ENCODE data around the gene ATP9A. TPM values are rescaled to one million over a fixed set of nuclear protein-coding genes. Genes with fewer than 3 reads are reported as not detected.
"Not testable (repeated sequence)": the region's sequence is repeated elsewhere in the genome, so short reads cannot be mapped to it uniquely, and the experiment has no call there.

The ATP9A gene
- polyA plus RNA-seq, 3 donors = 0.04 TPM; not detected in 2

GRCh38 chr20:51569815-51570738 is 198.1 kb downstream of the ATP9A start:
- no peak overlapping the region for H3K4me3 Mint-ChIP-seq
- no peaks in the 10 kb centered on the region for H3K4me1 ChIP-seq (ENCODE audit: control insufficient read depth in 1 of 2, insufficient read depth in 2 of 2, low read length in 2 of 2)
- H3K27ac ChIP-seq (ENCODE audit: low read depth in 1 of 2, low read length in 2 of 2) = no peak overlapping the region
- peaks cover 11 to 14% (median 12%) of the 10 kb centered on the region in 3 donors for H3K27me3 Mint-ChIP-seq (ENCODE audit: low read depth in 3 of 3)
- no peak overlapping the region for H3K9ac ChIP-seq (ENCODE audit: insufficient read depth, low read length, poor library complexity, severe bottlenecking)
- no peak overlapping the region for H3K27ac Mint-ChIP-seq
- H3K4me2 ChIP-seq (replicated peaks; ENCODE audit: extremely low read depth, low read length, poor library complexity, severe bottlenecking) = no peak overlapping the region
- no peak overlapping the region for H2AFZ ChIP-seq (ENCODE audit: insufficient read depth, low read depth, low read length, poor library complexity, severe bottlenecking)
- H3K27me3 ChIP-seq (ENCODE audit: control insufficient read depth in 2 of 2, insufficient read depth in 2 of 2, low read length in 2 of 2) = peaks cover 0 to 8% of the 10 kb centered on the region in 2 donors
- H3K79me2 ChIP-seq (ENCODE audit: insufficient read depth, low read length) = no peaks in the 10 kb centered on the region
- peaks cover 4 to 14% (median 10%) of the 10 kb centered on the region in 7 donors for H3K9me3 Mint-ChIP-seq
- WGBS (ENCODE audit: insufficient coverage) = 94% methylated on average over 11 of the region's 25 CpGs
- no peak for DNase-seq
- TF ChIP-seq, protein P1, sequence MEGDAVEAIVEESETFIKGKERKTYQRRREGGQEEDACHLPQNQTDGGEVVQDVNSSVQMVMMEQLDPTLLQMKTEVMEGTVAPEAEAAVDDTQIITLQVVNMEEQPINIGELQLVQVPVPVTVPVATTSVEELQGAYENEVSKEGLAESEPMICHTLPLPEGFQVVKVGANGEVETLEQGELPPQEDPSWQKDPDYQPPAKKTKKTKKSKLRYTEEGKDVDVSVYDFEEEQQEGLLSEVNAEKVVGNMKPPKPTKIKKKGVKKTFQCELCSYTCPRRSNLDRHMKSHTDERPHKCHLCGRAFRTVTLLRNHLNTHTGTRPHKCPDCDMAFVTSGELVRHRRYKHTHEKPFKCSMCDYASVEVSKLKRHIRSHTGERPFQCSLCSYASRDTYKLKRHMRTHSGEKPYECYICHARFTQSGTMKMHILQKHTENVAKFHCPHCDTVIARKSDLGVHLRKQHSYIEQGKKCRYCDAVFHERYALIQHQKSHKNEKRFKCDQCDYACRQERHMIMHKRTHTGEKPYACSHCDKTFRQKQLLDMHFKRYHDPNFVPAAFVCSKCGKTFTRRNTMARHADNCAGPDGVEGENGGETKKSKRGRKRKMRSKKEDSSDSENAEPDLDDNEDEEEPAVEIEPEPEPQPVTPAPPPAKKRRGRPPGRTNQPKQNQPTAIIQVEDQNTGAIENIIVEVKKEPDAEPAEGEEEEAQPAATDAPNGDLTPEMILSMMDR (IDR thresholded peaks at IDR 0.05) = no peak
- H3K36me3 ChIP-seq (replicated peaks in 1 of 2; ENCODE audit: control insufficient read depth in 1 of 2, insufficient read depth in 2 of 2, low read length in 2 of 2) = no peaks in the 10 kb centered on the region
- H4K20me1 ChIP-seq (ENCODE audit: insufficient read depth, low read length) = no peaks in the 10 kb centered on the region
- no peaks in the 10 kb centered on the region for H3K36me3 Mint-ChIP-seq
- H3K4me1 Mint-ChIP-seq = no peaks in the 10 kb centered on the region
- intact Hi-C loops (cut with micrococcal nuclease) = no loop called here
- no peak overlapping the region for H3K4me3 ChIP-seq (replicated peaks in 1 of 3; ENCODE audit: low read depth in 2 of 3, low read length in 3 of 3)
- H3K9me3 ChIP-seq (replicated peaks in 1 of 2; ENCODE audit: control insufficient read depth in 1 of 2, insufficient read depth in 1 of 2, low read length in 2 of 2) = peaks cover 0 to 11% of the 10 kb centered on the region in 2 donors

- intact Hi-C loops (cut with micrococcal nuclease) = not testable (repeated sequence)
Observed at GRCh38 chr20:51568533-51568932, 199.7 kb downstream of the ATP9A start.

More at GRCh38 chr20:51568533-51568932, 199.7 kb downstream of the ATP9A start:
- H3K79me2 ChIP-seq (ENCODE audit: insufficient read depth, low read length); H3K9ac ChIP-seq (ENCODE audit: insufficient read depth, low read length, poor library complexity, severe bottlenecking); H4K20me1 ChIP-seq (ENCODE audit: insufficient read depth, low read length); DNase-seq; H3K4me2 ChIP-seq (replicated peaks; ENCODE audit: extremely low read depth, low read length, poor library complexity, severe bottlenecking); H2AFZ ChIP-seq (ENCODE audit: insufficient read depth, low read depth, low read length, poor library complexity, severe bottlenecking); H3K36me3 ChIP-seq (replicated peaks in 1 of 2; ENCODE audit: control insufficient read depth in 1 of 2, insufficient read depth in 2 of 2, low read length in 2 of 2); H3K4me1 Mint-ChIP-seq; H3K9me3 ChIP-seq (replicated peaks in 1 of 2; ENCODE audit: control insufficient read depth in 1 of 2, insufficient read depth in 1 of 2, low read length in 2 of 2); H3K4me1 ChIP-seq (ENCODE audit: control insufficient read depth in 1 of 2, insufficient read depth in 2 of 2, low read length in 2 of 2); H3K27ac Mint-ChIP-seq; H3K4me3 Mint-ChIP-seq; H3K27ac ChIP-seq (ENCODE audit: low read depth in 1 of 2, low read length in 2 of 2); H3K4me3 ChIP-seq (replicated peaks in 1 of 3; ENCODE audit: low read depth in 2 of 3, low read length in 3 of 3); H3K9me3 Mint-ChIP-seq; H3K36me3 Mint-ChIP-seq: not testable (repeated sequence)
- peaks cover 20 to 25% (median 25%) of the 10 kb centered on the region in 3 donors for H3K27me3 Mint-ChIP-seq (ENCODE audit: low read depth in 3 of 3)
- WGBS (ENCODE audit: insufficient coverage) = no CpG with 5 or more reads among the region's 3 CpGs
- H3K27me3 ChIP-seq (ENCODE audit: control insufficient read depth in 2 of 2, insufficient read depth in 2 of 2, low read length in 2 of 2) = peaks cover 9 to 24% of the 10 kb centered on the region in 2 donors
